ENCODE data around the gene ZNF580.

The ZNF580 gene, protein sequence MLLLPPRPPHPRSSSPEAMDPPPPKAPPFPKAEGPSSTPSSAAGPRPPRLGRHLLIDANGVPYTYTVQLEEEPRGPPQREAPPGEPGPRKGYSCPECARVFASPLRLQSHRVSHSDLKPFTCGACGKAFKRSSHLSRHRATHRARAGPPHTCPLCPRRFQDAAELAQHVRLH

GRCh38 chr19:55640577-55641425 lies at the start of gene ZNF580:
TSS of gene ZNF580 (plus strand) at chr19:55641002. CDS start at chr19:55642509, 1,507 bp downstream.
- peak; percentile 86 for DNase-seq

GRCh38 chr19:55591555-55591954 lies 49.2 kb upstream of the ZNF580 start:
- peak; percentile 33 for DNase-seq

- DNase-seq = no peak
Observed at GRCh38 chr19:55592391-55593090, 48.3 kb upstream of the ZNF580 start.

DNA sequence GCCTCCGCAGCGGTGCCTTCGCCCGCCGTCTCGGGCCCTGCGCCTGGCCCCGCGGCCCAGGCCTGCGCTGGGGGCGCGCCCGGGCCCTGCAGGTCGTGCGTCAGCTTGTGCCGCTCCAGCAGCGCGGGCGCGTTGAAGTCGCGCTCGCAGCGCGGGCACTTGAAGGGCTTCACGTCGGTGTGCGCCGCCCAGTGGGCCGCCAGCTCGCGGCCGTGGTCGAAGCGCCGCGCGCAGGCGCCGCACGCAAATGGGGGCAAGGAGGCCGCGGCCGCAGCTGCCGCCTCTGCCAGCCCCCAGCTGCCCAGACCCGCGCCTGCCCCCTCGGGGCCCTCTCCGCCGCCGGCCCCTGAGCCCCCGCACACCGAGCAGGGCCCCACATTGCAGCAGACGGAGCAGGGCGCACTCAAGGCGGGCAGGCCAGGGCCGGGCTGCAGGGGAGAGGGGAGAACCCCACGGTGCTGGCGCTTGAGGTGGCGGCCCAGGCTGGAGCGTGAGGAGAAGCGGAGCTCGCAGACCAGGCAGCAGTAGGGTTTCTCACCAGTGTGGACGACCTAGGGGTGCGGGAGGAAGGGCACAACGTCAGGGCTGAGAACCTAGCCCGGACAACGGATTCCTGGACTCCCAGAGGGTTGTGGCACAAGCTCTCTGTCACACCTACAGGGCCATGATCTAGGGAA lies 47.6 kb upstream of the ZNF580 start:
- DNase-seq = no peak

- DNase-seq = no peak
Observed at GRCh38 chr19:55594996-55595545, 45.7 kb upstream of the ZNF580 start.

- DNase-seq = no peak
Observed at GRCh38 chr19:55596304-55596703, 44.5 kb upstream of the ZNF580 start.

DNA sequence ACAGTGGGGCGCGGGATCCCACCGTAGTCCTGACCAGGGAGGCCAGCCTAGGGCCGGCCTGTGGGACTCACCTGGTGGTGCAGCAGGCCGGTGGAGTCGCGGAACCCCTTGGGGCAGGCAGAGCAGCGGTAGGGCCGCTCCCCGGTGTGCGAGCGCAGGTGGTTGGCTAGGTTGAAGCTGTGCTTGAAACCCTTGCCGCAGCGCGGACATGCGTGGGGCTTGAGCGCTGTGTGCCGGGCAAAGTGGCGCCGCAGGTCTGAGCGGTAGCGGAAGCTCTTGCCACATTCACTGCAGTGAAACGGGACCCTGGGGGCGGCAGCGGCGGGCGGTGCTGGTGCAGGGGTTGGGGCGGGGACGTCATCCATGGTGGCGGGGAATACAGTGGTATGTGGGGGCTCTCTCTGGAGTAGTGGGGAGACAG lies 43.3 kb upstream of the ZNF580 start:
- DNase-seq = no peak

- peak; percentile 38 for DNase-seq
Observed at GRCh38 chr19:55598034-55598433, 42.8 kb upstream of the ZNF580 start.

DNA sequence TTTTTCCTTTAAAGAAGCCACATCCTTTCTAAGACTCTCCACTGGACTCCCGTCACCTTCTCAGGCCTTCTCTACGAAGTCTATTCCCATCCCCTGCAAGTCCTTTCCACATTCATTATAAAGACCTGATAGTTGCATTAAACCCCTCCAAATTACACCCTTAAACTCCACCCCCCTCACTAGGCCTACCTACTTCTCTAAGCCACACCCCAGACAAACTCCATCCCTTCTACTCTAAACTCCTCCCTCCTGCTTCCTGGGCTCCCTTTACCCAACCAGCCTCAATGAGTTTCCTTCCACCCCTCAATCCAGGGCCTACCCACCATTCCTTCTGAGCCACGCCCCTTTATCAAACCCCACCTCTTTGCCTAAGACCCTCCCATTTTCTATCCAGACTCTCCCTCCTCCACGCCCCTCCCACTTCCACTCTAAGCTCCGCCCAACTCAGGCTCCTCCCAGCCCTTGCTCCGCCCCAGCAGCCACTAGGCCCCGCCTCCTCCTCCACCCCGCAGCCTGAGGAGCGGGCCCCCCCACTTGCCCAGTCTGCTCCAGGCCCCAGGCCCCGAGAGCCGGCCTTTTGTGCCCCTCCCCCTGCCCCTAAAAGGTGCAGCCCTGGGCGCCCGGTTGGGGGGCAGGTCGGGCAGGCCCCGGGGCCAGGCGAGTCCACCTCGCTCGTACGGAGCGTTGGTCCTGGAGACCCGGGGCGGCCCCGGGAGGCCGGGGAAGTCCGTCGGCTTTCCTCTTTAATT lies 41.9 kb upstream of the ZNF580 start:
- DNase-seq = peak; percentile 98

DNA sequence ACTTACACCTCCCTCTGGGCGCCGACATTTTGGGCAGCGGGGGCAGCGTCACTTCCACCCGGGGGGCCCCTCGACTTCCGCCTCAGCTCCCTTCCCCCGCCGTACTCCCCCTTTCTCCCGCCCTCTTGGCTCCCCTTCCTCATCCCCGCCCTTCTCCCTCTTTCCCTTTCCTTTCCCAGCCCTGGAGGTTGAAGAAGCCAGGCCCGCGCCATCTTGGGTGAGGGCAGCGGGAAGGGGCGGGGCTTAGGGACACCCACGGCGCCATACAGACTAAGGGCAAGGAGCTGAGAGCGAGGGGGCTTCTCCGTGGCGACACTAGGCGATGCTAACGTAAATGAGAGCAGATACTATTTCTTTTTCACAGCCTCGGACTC lies 41.3 kb upstream of the ZNF580 start, which contains the start of gene FIZ1:
FIZ1 (minus strand) TSS at position 50 of the 374 bp plus-strand sequence. CDS start 1,652 bp downstream, outside the sequence.
- peak; percentile 100 for DNase-seq

DNA sequence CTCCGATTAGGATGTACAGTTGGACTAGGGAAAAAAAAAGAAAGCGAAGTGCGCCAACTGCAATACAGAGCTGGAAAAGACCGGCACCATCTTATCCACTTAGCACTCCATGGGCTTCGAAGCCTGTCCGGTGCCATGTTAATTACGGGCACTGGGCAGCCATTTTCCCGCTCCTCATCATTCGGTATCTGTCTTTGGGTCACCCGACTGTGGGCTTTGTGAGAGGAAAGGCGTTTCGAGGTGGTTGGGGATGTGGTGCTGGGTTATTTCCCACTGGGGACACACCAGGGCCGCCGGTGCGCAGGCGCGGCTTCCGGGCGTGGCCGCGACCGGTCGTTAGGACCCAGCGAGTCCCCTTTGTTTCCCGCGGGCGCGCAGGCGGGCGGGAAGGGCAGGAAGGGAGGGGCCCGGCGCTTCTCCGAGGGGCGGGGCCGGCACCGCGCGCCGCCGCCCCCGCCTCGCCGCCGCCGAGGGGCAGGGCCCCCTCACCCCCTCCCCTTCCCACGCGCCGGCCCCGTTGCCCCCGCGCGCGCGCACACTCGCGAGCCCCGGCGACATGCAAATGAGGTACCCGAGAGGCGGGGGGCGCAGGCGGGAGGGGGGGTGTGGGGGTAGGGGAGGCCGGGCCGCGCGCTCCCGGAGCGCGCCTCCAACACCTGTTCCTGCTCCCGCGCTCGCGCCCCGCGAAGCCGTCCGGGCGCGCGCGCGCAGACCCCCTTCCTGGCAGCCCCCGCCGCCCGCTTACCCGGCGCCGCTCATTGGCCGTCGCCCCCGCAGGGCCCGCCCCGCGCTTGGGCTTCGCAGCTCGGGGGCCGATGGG lies 40.8 kb upstream of the ZNF580 start, which contains the start of gene ZNF524:
ZNF524 (plus strand) TSS at position 447 of the 820 bp plus-strand sequence. CDS start 1,825 bp downstream, outside the sequence.
- DNase-seq = peak; percentile 97

DNA sequence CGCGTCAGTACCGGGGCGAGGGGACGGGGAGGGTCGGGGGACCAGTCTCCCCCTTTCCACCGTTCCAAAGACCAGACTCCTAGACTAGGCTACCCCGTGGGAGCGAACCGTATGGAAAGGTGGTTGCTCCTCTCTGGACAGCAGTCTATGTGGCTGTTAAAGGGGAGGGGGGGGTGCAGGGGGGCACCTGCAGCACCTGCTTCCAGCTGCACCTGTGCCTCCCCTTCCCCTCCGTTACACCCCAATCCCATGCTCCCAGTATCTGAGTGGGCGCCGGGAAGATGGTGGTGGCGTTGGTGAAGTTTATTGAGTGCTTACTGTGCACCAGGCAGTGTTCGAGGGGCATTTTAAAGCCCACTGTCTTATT lies 40.2 kb upstream of the ZNF580 start:
- no peak for DNase-seq

DNA sequence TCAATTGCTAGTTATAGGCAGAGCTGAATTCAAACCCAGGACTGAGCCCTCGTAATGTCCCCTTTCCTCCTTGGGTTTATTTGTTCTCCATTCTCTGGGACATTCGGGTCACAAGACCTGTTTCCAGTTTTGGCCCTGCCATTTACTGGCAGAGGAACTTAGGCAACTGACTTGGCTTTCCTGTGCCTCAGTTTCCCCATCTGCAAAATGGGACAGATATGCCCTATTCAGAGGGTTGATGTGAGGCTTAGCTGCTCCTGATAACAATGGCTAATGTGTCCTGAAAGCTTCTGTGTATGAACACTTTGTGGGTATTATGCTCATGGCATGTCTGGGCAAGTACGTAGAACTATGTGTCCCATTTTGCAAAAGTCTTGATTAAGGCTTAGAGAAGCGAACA lies 39.7 kb upstream of the ZNF580 start:
- DNase-seq = no peak

DNA sequence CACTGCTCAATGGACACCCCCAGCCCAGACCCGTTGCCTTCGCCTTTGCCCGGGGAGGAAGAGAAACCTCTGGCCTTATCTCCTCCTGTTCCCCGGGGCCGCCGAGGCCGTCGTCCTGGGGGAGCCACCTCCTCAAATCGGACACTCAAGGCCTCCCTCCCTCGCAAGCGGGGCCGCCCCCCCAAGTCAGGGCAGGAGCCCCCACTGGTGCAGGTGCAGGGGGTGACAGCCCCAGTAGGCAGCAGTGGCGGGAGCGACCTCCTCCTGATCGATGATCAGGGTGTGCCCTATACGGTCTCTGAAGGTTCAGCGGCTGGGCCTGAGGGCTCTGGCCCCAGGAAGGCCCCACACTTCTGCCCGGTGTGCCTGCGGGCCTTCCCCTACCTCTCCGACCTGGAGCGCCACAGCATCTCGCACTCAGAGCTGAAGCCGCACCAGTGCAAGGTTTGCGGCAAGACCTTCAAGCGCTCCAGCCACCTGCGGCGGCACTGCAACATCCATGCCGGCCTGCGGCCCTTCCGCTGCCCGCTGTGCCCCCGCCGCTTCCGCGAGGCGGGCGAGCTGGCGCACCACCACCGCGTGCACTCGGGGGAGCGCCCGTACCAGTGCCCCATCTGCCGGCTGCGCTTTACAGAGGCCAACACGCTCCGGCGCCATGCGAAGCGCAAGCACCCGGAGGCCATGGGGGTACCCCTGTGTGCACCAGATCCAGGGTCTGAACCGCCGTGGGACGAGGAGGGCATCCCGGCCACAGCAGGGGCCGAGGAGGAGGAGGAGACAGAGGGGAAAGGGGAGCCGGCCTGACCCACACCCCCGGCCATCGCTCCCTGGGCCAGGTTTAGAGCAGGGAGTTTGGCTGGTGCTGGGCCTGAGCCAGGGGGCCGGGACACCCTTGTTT lies 38.4 kb upstream of the ZNF580 start:
- DNase-seq = no peak

DNA sequence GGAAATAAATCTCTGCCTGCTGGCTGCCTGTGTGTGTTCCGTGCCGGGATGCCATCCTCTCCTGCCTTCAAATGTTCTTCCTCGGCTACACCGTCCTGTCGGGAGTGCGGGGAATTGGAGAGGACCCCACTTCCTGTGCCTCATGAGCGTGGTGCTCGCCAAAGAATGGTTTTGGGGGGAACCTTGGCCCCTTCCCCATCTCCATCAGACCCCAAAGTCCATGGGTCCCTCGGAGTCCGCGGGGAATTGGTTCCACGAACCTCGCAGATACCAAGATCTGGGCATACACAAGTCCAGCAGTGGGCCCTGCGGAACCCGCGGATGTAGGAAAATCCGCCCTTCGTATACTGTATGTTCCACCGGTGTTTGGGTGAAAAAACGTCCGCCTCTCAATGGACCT lies 37.7 kb upstream of the ZNF580 start:
- no peak for DNase-seq

GRCh38 chr19:55603581-55604292 lies 37.1 kb upstream of the ZNF580 start:
- DNase-seq = no peak

DNA sequence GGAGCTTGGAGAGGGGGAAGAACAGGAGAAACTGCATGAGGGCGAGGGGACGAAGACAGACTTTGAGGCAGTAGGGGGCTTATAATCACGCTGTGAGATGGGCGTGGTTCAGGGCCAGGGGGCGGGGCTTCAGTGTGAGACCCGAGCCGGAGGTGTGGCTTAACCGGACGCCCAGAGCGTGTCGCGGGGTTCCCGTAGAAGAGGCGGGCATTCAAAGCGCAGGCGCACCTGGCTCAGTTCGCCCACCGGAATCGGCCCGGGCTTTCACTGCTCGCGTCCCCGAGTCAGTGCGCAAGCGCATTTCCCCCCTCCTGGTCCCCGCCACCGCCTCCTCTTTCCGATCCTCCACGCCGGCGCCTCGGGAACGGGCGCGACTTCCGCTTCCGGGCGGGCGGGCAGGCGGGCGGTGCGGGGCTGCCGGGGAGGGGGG lies 35.6 kb upstream of the ZNF580 start:
- peak; percentile 99 for DNase-seq

- peak; percentile 93 for DNase-seq
Observed at GRCh38 chr19:55605637-55606470, 34.9 kb upstream of the ZNF580 start, which contains the start of gene ZNF865. TSS of gene ZNF865 (plus strand) at chr19:55605647. CDS start at chr19:55613619, 7,972 bp downstream.
